MCF 10A (cell line): Measurements from ENCODE around the gene PLCG2. TPM values are rescaled to one million over a fixed set of nuclear protein-coding genes. Genes with fewer than 3 reads are reported as not detected.

Experiments used
- BruUV-seq: library from RNA; stranded (reverse); fragments of 400-500 nt; replicated peaks from 2 replicates; lab custom pipeline; 2021; lab: Mats Ljungman, UMichigan
- CTCF ChIA-PET: fragments of 300-600 bp; sonication (Branson Sonifier 250); formaldehyde crosslinking; extraction: SDS; loops from one replicate; lab custom pipeline; 2021; ENCODE audit warnings: antibody characterized with exemption, inconsistent platforms; lab: Yijun Ruan, JAX
- POLR2A ChIA-PET: fragments of 300-600, 350-650 bp; sonication (Branson Sonifier 250); formaldehyde crosslinking; extraction: SDS; loops from one replicate; lab custom pipeline; 2020; ENCODE audit warnings: antibody characterized with exemption, inconsistent platforms; lab: Yijun Ruan, JAX
- DNase-seq: peaks from one replicate; pipeline ENCODE4 v3.0.0-alpha.2; 2018; ENCODE audit not compliant: unreplicated experiment
- H3K27ac Mint-ChIP-seq: one replicate; pipeline ENCODE4 v1.8.0; 2022; ENCODE audit warnings: mild to moderate bottlenecking, low read depth, mixed read lengths; ENCODE audit not compliant: unreplicated experiment
- H3K27me3 Mint-ChIP-seq: one replicate; pipeline ENCODE4 v1.8.0; 2022; ENCODE audit warnings: mixed read lengths; ENCODE audit not compliant: insufficient read depth, unreplicated experiment
- H3K36me3 Mint-ChIP-seq: one replicate; pipeline ENCODE4 v1.8.0; 2022; ENCODE audit warnings: mild to moderate bottlenecking, moderate library complexity, mixed read lengths; ENCODE audit not compliant: insufficient read depth, unreplicated experiment
- H3K4me1 Mint-ChIP-seq: one replicate; pipeline ENCODE4 v1.8.0; 2022; ENCODE audit warnings: mixed read lengths; ENCODE audit not compliant: insufficient read depth, unreplicated experiment
- H3K4me3 Mint-ChIP-seq: one replicate; pipeline ENCODE4 v1.8.0; 2022; ENCODE audit warnings: mild to moderate bottlenecking, moderate library complexity, mixed read lengths; ENCODE audit not compliant: unreplicated experiment
- H3K9me3 Mint-ChIP-seq: one replicate; pipeline ENCODE4 v1.8.0; 2022; ENCODE audit warnings: mixed read lengths; ENCODE audit not compliant: unreplicated experiment
- CTCF ChIP-seq: fragments of 200-600 bp; IDR thresholded peaks from one replicate; pipeline ENCODE4 v1.8.0; 2022; ENCODE audit warnings: antibody characterized with exemption, mild to moderate bottlenecking; ENCODE audit not compliant: unreplicated experiment
- intact Hi-C: fragments of 100-400 bp; cut with micrococcal nuclease; formaldehyde crosslinking; loops from 2 replicates; pipeline ENCODE4 v1.14.1; 2022
- total RNA-seq: library from RNA; stranded (reverse); gene quantifications from 2 replicates; pipeline ENCODE4 v1.2.3, GENCODE V29; 2022

Gene PLCG2
- total RNA-seq, 1 experiment from 2014 or later, result 5.2 TPM

- Mint-ChIP-seq H3K36me3 (peaks cover 4% of the 10 kb centered on the region), H3K4me3 (no peak overlapping the region), H3K4me1 (peaks cover 13% of the 10 kb centered on the region), H3K27ac (no peak overlapping the region), H3K9me3 (no peaks in the 10 kb centered on the region), H3K27me3 (no peaks in the 10 kb centered on the region)
- CTCF ChIA-PET, result interaction anchor here (0.6 to 5.0 kb wide), 22 partner anchors 8 to 1542 kb away, joined by 3 to 58 read pairs (median 4); no protein-coding TSS in a partner anchor
- DNase-seq, result peak; percentile 54
- BruUV-seq, result no TSS peak
- POLR2A ChIA-PET, result interaction anchor here (1.3 kb wide), 1 partner anchor 10 kb away, joined by 3 read pairs; no protein-coding TSS in a partner anchor
- TF ChIP-seq CTCF, result peak; percentile 47
- intact Hi-C loops, result no loop called here
Measured at GRCh38 chr16:81885976-81886586, 107.0 kb downstream of the PLCG2 start.

- DNase-seq, result peak; percentile 59
- ChIA-PET POLR2A (interaction anchor here (1.7 kb wide), 1 partner anchor 109 kb away, joined by 3 read pairs; no protein-coding TSS in a partner anchor), CTCF (interaction anchor here (0.5 to 5.0 kb wide), 30 partner anchors 9 to 1439 kb away, joined by 3 to 58 read pairs (median 4); no protein-coding TSS in a partner anchor)
- intact Hi-C loops, result no loop called here
- no TSS peak for BruUV-seq
- H3K27ac Mint-ChIP-seq, result no peak overlapping the region
- H3K4me1 Mint-ChIP-seq, result peaks cover 13% of the 10 kb centered on the region
- H3K4me3 Mint-ChIP-seq, result no peak overlapping the region
- no peaks in the 10 kb centered on the region for H3K9me3 Mint-ChIP-seq
- H3K27me3 Mint-ChIP-seq, result no peaks in the 10 kb centered on the region
- no peaks in the 10 kb centered on the region for H3K36me3 Mint-ChIP-seq
- TF ChIP-seq CTCF, result no peak
Measured at GRCh38 chr16:81888520-81889394, 109.7 kb downstream of the PLCG2 start.

GRCh38 chr16:81891736-81892364 is 112.8 kb downstream of the PLCG2 start:
- DNase-seq, result no peak
- Mint-ChIP-seq H3K4me1 (peaks cover 14% of the 10 kb centered on the region), H3K27ac (no peak overlapping the region), H3K4me3 (no peak overlapping the region), H3K36me3 (no peaks in the 10 kb centered on the region), H3K9me3 (no peaks in the 10 kb centered on the region), H3K27me3 (no peaks in the 10 kb centered on the region)
- no TSS peak for BruUV-seq
- ChIA-PET POLR2A (interaction anchor here (0.7 kb wide), 1 partner anchor 17 kb away, joined by 4 read pairs; no protein-coding TSS in a partner anchor), CTCF (interaction anchor here (0.6 to 2.0 kb wide), 16 partner anchors 11 to 750 kb away, joined by 3 to 10 read pairs (median 4); no protein-coding TSS in a partner anchor)
- no peak for TF ChIP-seq CTCF
- intact Hi-C loops, result loop anchor here (5.0 kb wide), 1 partner anchor 50 kb away; no protein-coding TSS in a partner anchor
